ENCODE measurements around the gene AKR1C1. TPM values are rescaled to one million over a fixed set of nuclear protein-coding genes. Genes with fewer than 3 reads are reported as not detected.
"Not testable (repeated sequence)": the region's sequence is repeated elsewhere in the genome, so short reads cannot be mapped to it uniquely, and the experiment has no call there.

The AKR1C1 gene
- total and polyA plus RNA-seq, 2 donors (not counting 3 experiments of a cell fraction or from before 2014, with no cell fraction given), result 1.5 to 5.5 TPM

DNA sequence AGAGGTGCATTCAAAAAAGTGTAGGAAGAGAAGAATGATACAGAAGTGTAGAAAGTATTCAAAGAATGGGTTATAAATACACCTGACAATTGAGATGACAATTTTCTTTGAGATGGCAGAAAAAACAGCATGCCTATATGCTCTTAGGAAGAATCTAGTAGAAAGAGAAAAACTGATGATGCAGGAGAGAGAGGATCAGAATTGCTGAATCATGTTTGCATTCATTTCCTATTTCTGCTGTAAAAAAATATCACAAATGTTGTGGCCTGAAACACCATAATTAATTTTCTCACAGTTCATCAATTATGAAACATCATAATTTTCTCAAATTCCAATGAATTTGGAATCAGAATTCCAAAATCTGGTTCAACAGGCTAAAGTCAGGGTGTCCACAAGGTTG is 9.8 kb upstream of the AKR1C1 start:
- Histone ChIP-seq H4K20me1 (replicated peaks; ENCODE audit: control insufficient read depth, extremely low read depth, insufficient read depth, low read length) (no peaks in the 10 kb centered on the region), H3K9me3 (replicated peaks; ENCODE audit: control insufficient read depth, insufficient read depth, low read length) (no peaks in the 10 kb centered on the region), H3K79me2 (ENCODE audit: control insufficient read depth, insufficient read depth, low read length) (no peaks in the 10 kb centered on the region), H3K4me2 (ENCODE audit: insufficient read depth, low read length) (no peak overlapping the region), H3K4me1 (ENCODE audit: control insufficient read depth, extremely low read depth, insufficient read depth, low read length) (no peaks in the 10 kb centered on the region), H3K9ac (replicated peaks; ENCODE audit: extremely low read depth, insufficient read depth, low read length) (no peak overlapping the region), H3K27ac (ENCODE audit: insufficient read depth, low read depth, low read length) (no peak overlapping the region), H2AFZ (ENCODE audit: low read depth, low read length) (no peak overlapping the region), H3K4me3 (replicated peaks in 1 of 3; ENCODE audit: insufficient read depth in 1 of 3, low read depth in 1 of 3, low read length in 3 of 3) (no peak overlapping the region), H3K27me3 (ENCODE audit: control insufficient read depth in 2 of 2, insufficient read depth in 2 of 2, low read length in 2 of 2) (no peaks in the 10 kb centered on the region), H3K36me3 (ENCODE audit: control insufficient read depth in 2 of 2, extremely low read depth in 1 of 2, insufficient read depth in 2 of 2, low read length in 2 of 2) (no peaks in the 10 kb centered on the region), H3K9me1 (replicated peaks; ENCODE audit: control insufficient read depth, extremely low read depth, insufficient read depth, low read length) (no peaks in the 10 kb centered on the region)
- CTCF ChIA-PET, result no interaction called here
- no peak for DNase-seq (ENCODE audit: low read depth, low spot score)
- dilution Hi-C loops (cut with MboI; ENCODE audit: extremely low pct_ligation_motif_present, low sequenced_read_pairs) (no loop called here), intact Hi-C loops (cut with micrococcal nuclease) (no loop called here)
- TF ChIP-seq JUN (IDR thresholded peaks at IDR 0.05; ENCODE audit: borderline replicate concordance, insufficient read depth, insufficient read length, low read depth) (no peak), MYC (IDR thresholded peaks at IDR 0.05; ENCODE audit: low read depth, low read length) (no peak), POLR2A (IDR thresholded peaks at IDR 0.05; ENCODE audit: low read depth, low read length) (no peak), EZH2 (IDR thresholded peaks at IDR 0.05; ENCODE audit: borderline replicate concordance, low read depth, low read length, severe bottlenecking) (no peak), FOS (IDR thresholded peaks at IDR 0.05; ENCODE audit: borderline replicate concordance, insufficient read depth, low read length) (no peak), MAX (IDR thresholded peaks at IDR 0.05; ENCODE audit: insufficient read depth, insufficient read length) (no peak), POLR2AphosphoS5 (IDR thresholded peaks at IDR 0.05; ENCODE audit: insufficient read depth, low read depth, low read length) (no peak), GATA2 (IDR thresholded peaks at IDR 0.05; ENCODE audit: insufficient read depth, insufficient read length, low read depth, low read length) (no peak)
- TF ChIP-seq, protein P1, sequence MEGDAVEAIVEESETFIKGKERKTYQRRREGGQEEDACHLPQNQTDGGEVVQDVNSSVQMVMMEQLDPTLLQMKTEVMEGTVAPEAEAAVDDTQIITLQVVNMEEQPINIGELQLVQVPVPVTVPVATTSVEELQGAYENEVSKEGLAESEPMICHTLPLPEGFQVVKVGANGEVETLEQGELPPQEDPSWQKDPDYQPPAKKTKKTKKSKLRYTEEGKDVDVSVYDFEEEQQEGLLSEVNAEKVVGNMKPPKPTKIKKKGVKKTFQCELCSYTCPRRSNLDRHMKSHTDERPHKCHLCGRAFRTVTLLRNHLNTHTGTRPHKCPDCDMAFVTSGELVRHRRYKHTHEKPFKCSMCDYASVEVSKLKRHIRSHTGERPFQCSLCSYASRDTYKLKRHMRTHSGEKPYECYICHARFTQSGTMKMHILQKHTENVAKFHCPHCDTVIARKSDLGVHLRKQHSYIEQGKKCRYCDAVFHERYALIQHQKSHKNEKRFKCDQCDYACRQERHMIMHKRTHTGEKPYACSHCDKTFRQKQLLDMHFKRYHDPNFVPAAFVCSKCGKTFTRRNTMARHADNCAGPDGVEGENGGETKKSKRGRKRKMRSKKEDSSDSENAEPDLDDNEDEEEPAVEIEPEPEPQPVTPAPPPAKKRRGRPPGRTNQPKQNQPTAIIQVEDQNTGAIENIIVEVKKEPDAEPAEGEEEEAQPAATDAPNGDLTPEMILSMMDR (IDR thresholded peaks at IDR 0.05; ENCODE audit: extremely low read depth in 1 of 2, insufficient read depth in 1 of 2, low read depth in 1 of 2, low read length in 2 of 2), result no peak
- POLR2A ChIA-PET, result no interaction called here
- BruUV-seq (replicated peaks), result no TSS peak
- no peak for FAIRE-seq

GRCh38 chr10:4956088-4956487 is 7.1 kb upstream of the AKR1C1 start:
- intact Hi-C loops (cut with micrococcal nuclease); H3K4me1 ChIP-seq (ENCODE audit: control insufficient read depth, extremely low read depth, insufficient read depth, low read length); H3K9me1 ChIP-seq (replicated peaks; ENCODE audit: control insufficient read depth, extremely low read depth, insufficient read depth, low read length); H3K27me3 ChIP-seq (ENCODE audit: control insufficient read depth in 2 of 2, insufficient read depth in 2 of 2, low read length in 2 of 2); H3K4me3 ChIP-seq (replicated peaks in 1 of 3; ENCODE audit: insufficient read depth in 1 of 3, low read depth in 1 of 3, low read length in 3 of 3); H3K36me3 ChIP-seq (ENCODE audit: control insufficient read depth in 2 of 2, extremely low read depth in 1 of 2, insufficient read depth in 2 of 2, low read length in 2 of 2); H4K20me1 ChIP-seq (replicated peaks; ENCODE audit: control insufficient read depth, extremely low read depth, insufficient read depth, low read length); H3K9me3 ChIP-seq (replicated peaks; ENCODE audit: control insufficient read depth, insufficient read depth, low read length); H3K79me2 ChIP-seq (ENCODE audit: control insufficient read depth, insufficient read depth, low read length); dilution Hi-C loops (cut with MboI; ENCODE audit: extremely low pct_ligation_motif_present, low sequenced_read_pairs); H3K27ac ChIP-seq (ENCODE audit: insufficient read depth, low read depth, low read length); H3K4me2 ChIP-seq (ENCODE audit: insufficient read depth, low read length); BruUV-seq (replicated peaks); H3K9ac ChIP-seq (replicated peaks; ENCODE audit: extremely low read depth, insufficient read depth, low read length); FAIRE-seq; POLR2A ChIA-PET; DNase-seq (ENCODE audit: low read depth, low spot score); H2AFZ ChIP-seq (ENCODE audit: low read depth, low read length): not testable (repeated sequence)
- CTCF ChIA-PET, result interaction anchor here (1.3 kb wide), 1 partner anchor 27 kb away, joined by 5 read pairs; no protein-coding TSS in a partner anchor

DNA sequence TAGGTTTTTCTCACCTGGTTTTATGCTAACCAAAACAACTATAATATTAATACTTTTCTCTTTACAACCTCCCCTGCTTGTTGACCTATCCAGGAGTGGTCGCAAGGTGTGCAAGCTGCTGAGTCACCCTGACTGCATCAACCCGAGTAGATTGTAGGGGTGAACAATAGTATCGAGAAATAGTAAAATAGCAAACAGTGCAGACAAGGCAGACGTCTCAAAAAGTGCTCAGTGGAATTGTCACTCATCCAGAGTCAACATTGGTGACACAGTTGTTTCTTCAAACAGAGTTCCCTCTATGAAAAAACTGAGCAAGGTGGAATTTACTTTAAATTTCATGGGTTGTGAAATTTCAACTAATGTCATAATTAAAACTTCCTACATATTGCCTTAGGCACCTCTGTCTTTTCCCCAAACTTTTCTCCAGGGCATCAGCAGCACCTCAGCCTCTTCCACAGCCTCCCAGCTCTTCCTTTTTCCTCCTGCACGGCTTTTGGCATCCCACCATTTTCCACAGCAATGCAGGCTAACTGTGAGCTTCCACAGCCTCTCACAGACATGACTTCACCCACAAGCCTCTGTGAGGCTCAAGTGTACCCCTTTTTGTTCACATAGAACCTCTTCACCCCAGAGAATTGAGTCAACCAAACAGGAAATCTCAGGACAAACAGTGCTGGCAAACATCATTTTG is 6.1 kb upstream of the AKR1C1 start:
- H2AFZ ChIP-seq (ENCODE audit: low read depth, low read length); H3K36me3 ChIP-seq (ENCODE audit: control insufficient read depth in 2 of 2, extremely low read depth in 1 of 2, insufficient read depth in 2 of 2, low read length in 2 of 2); CTCF ChIA-PET; BruUV-seq (replicated peaks); POLR2A ChIA-PET; intact Hi-C loops (cut with micrococcal nuclease); H3K9me3 ChIP-seq (replicated peaks; ENCODE audit: control insufficient read depth, insufficient read depth, low read length); FAIRE-seq; H4K20me1 ChIP-seq (replicated peaks; ENCODE audit: control insufficient read depth, extremely low read depth, insufficient read depth, low read length); DNase-seq (ENCODE audit: low read depth, low spot score); H3K4me3 ChIP-seq (replicated peaks in 1 of 3; ENCODE audit: insufficient read depth in 1 of 3, low read depth in 1 of 3, low read length in 3 of 3); H3K4me2 ChIP-seq (ENCODE audit: insufficient read depth, low read length); H3K9me1 ChIP-seq (replicated peaks; ENCODE audit: control insufficient read depth, extremely low read depth, insufficient read depth, low read length); H3K27me3 ChIP-seq (ENCODE audit: control insufficient read depth in 2 of 2, insufficient read depth in 2 of 2, low read length in 2 of 2); H3K4me1 ChIP-seq (ENCODE audit: control insufficient read depth, extremely low read depth, insufficient read depth, low read length); H3K9ac ChIP-seq (replicated peaks; ENCODE audit: extremely low read depth, insufficient read depth, low read length); H3K79me2 ChIP-seq (ENCODE audit: control insufficient read depth, insufficient read depth, low read length); dilution Hi-C loops (cut with MboI; ENCODE audit: extremely low pct_ligation_motif_present, low sequenced_read_pairs); H3K27ac ChIP-seq (ENCODE audit: insufficient read depth, low read depth, low read length): not testable (repeated sequence)
